Left lung (tissue), 10 donors: ENCODE measurements around the gene NOL11. TPM values are rescaled to one million over a fixed set of nuclear protein-coding genes. Genes with fewer than 3 reads are reported as not detected.
"Not testable (repeated sequence)": the region's sequence is repeated elsewhere in the genome, so short reads cannot be mapped to it uniquely, and the experiment has no call there.

Experiments
- ATAC-seq: fragments of 200-7000 bp; cut with Tn5 transposase; one replicate; pipeline ENCODE4 v1.9.1; 2020; ENCODE audit warnings: moderate library complexity
- DNase-seq, 4 donors: peaks; one replicate each; pipeline ENCODE4 v3.0.0-alpha.2; 2013 to 2020
- H3K27ac ChIP-seq, 2 donors: fragments of 200-600 bp; sonication (generic) in 1 of 2; one replicate each; pipeline versions ENCODE4 v1.5.0 to v1.8.0; 2020 to 2021
- H3K27me3 ChIP-seq, 2 donors: fragments of 200-600 bp; sonication (generic) in 1 of 2; one replicate each; pipeline versions ENCODE4 v1.5.0 to v1.8.0; 2020 to 2021
- H3K36me3 ChIP-seq, 2 donors: fragments of 200-600 bp; sonication (generic) in 1 of 2; one replicate each; pipeline versions ENCODE4 v1.5.0 to v1.8.0; 2020 to 2021
- H3K4me1 ChIP-seq, 2 donors: fragments of 200-600 bp; one replicate each; pipeline ENCODE4 v1.8.0; 2021
- H3K4me3 ChIP-seq, 2 donors: fragments of 200-600 bp; sonication (generic) in 1 of 2; one replicate each; pipeline versions ENCODE4 v1.5.0 to v1.8.0; 2020 to 2021; ENCODE audit warnings: mild to moderate bottlenecking in 1 of 2
- H3K9me3 ChIP-seq, 2 donors: fragments of 200-600 bp; sonication (generic) in 1 of 2; one replicate each; pipeline versions ENCODE4 v1.5.0 to v1.8.0; 2020 to 2021
- intact Hi-C, 2 donors: fragments of 100-400 bp; cut with DNase I; formaldehyde crosslinking; loops; one replicate each; pipeline versions ENCODE4 v1.11.2 to v1.14.2; 2022
- polyA plus RNA-seq, 6 donors: library from polyadenylated mRNA; unstranded; fragments of 120-200 nt; gene quantifications; one replicate each; pipeline ENCODE4 v1.2.1, GENCODE V29; 2013; ENCODE audit not compliant: insufficient read length in 6 of 6
- total RNA-seq, 2 donors: library from RNA; stranded (reverse); fragmentation: NEBNext Ultra II Directional; extraction: Animal tissue kit (Norgen Biotek cat#: 25700); gene quantifications; one replicate each; pipeline ENCODE4 v1.2.1, GENCODE V29; 2021
- TF ChIP-seq, protein P1 (sequence below), 2 donors: fragments of 200-600 bp; sonication (generic) in 1 of 2; IDR thresholded peaks; one replicate each; pipeline versions ENCODE4 v1.5.0 to v1.8.0; 2021; ENCODE audit warnings: antibody characterized with exemption in 2 of 2
- donor health status: DM: no; HTN: yes; CAD: no.
- donor health status: DM: no; HTN: no; CAD: no.

NOL11 gene
- total and polyA plus RNA-seq, 8 donors = 27.8 to 92.6 (median 81.9) TPM

DNA sequence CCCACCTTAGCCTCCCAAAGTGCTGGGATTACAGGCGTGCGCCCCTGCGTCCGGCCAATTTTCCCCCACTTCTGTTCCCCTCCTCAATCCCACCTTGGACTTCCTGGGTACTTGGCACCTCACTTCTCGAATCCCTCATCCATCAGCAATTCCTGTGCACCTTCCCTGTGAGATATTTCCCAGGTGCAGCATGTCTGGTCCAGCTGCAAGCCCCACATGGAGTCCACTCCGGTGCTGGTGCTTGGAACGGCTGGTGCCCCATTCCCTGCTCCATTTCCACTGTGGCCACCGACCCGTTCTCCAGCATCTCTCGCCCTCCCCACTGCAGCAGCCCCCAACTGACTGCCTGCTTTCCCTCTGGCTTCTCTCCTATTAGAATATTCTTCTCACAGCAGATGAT lies 35.3 kb downstream of the NOL11 start:
- Histone ChIP-seq H3K9me3 (no peaks in the 10 kb centered on the region), H3K27me3 (no peaks in the 10 kb centered on the region), H3K27ac (no peak overlapping the region), H3K36me3 (peaks cover 0 to 35% of the 10 kb centered on the region in 2 donors), H3K4me3 (no peak overlapping the region), H3K4me1 (no peaks in the 10 kb centered on the region)
- DNase-seq = no peak
- intact Hi-C loops = no loop called here
- TF ChIP-seq, protein P1, sequence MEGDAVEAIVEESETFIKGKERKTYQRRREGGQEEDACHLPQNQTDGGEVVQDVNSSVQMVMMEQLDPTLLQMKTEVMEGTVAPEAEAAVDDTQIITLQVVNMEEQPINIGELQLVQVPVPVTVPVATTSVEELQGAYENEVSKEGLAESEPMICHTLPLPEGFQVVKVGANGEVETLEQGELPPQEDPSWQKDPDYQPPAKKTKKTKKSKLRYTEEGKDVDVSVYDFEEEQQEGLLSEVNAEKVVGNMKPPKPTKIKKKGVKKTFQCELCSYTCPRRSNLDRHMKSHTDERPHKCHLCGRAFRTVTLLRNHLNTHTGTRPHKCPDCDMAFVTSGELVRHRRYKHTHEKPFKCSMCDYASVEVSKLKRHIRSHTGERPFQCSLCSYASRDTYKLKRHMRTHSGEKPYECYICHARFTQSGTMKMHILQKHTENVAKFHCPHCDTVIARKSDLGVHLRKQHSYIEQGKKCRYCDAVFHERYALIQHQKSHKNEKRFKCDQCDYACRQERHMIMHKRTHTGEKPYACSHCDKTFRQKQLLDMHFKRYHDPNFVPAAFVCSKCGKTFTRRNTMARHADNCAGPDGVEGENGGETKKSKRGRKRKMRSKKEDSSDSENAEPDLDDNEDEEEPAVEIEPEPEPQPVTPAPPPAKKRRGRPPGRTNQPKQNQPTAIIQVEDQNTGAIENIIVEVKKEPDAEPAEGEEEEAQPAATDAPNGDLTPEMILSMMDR (IDR thresholded peaks at IDR 0.05) = no peak
- ATAC-seq = no peak

DNA sequence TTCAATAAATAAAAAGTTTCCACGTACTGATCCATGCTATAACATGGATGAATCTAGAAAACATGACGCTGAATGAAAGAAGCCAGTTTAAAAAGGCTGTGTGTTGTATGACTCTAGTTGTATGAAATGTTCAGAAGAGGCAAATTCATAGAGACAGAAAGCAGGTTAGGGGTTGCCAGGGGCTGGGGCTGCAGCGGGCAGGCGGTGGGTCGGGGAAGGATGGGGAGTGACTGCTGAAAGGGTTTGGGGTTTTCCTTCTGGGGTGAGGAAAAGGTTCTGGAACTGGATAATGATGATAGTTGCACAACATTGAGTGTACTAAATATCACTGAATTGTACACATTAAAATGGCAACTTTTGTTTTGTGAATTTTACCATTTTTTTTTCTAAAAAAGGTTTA lies 36.3 kb downstream of the NOL11 start:
- no peak for ATAC-seq
- no peak overlapping the region for H3K27ac ChIP-seq
- DNase-seq = no peak
- TF ChIP-seq, protein P1 (IDR thresholded peaks at IDR 0.05) = no peak
- intact Hi-C loops = no loop called here
- peaks cover 0 to 26% of the 10 kb centered on the region in 2 donors for H3K36me3 ChIP-seq
- no peaks in the 10 kb centered on the region for H3K27me3 ChIP-seq
- H3K9me3 ChIP-seq = no peaks in the 10 kb centered on the region
- H3K4me1 ChIP-seq = no peaks in the 10 kb centered on the region
- no peak overlapping the region for H3K4me3 ChIP-seq

GRCh38 chr17:67754686-67755085 lies 37.0 kb downstream of the NOL11 start:
- peaks cover 0 to 19% of the 10 kb centered on the region in 2 donors for H3K36me3 ChIP-seq
- H3K27ac ChIP-seq, H3K4me3 ChIP-seq, H3K27me3 ChIP-seq, H3K9me3 ChIP-seq, H3K4me1 ChIP-seq, ATAC-seq, intact Hi-C loops, DNase-seq: not testable (repeated sequence)

GRCh38 chr17:67756766-67757165 lies 39.0 kb downstream of the NOL11 start:
- ATAC-seq, H3K27ac ChIP-seq, DNase-seq, H3K4me1 ChIP-seq, H3K4me3 ChIP-seq, intact Hi-C loops, H3K27me3 ChIP-seq, H3K36me3 ChIP-seq, H3K9me3 ChIP-seq: not testable (repeated sequence)

DNA sequence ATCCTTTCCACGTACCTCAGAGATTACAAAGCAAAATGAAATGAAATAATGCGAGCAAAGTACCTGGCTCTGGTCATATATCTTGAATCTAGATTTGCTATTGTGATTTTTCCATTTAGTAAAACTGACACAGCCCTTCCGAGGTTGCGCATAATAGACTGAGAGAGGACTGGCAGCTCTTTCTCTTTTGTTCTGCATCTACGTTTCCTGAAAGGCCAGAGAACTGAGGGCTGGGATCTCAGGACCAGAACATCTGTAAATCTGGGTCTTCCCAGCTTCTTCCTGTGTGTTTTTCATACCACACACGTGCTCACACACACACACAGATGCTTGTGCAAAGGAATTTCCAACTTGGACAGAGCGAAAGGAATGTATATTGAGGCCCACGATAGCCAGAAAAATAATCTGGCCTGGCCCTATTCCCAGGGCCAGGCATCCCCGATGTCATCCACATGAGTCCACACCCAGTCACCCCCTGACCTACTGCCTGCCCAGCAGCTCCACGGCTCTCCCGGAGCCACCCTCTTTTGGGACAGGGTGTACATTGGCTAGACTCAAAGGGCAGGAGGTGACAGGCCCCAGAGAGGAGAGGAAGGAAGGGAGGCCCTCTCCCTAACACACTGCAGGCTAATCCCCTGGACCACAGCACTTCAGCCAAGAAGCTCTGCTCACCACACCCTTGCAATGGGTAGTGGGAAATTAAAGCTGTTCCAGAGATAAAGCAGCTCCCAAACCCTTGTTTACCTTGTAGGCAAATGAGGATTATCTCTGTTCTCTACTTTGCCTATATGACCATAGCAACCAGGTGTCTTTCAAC lies 41.8 kb downstream of the NOL11 start:
- no peaks in the 10 kb centered on the region for H3K4me1 ChIP-seq
- TF ChIP-seq, protein P1 (IDR thresholded peaks at IDR 0.05) = no peak
- H3K9me3 ChIP-seq = no peaks in the 10 kb centered on the region
- intact Hi-C loops = no loop called here
- H3K27me3 ChIP-seq = no peaks in the 10 kb centered on the region
- H3K4me3 ChIP-seq = no peak overlapping the region
- ATAC-seq (peak; percentile 36), DNase-seq (no peak)
- no peak overlapping the region for H3K27ac ChIP-seq
- no peaks in the 10 kb centered on the region for H3K36me3 ChIP-seq

DNA sequence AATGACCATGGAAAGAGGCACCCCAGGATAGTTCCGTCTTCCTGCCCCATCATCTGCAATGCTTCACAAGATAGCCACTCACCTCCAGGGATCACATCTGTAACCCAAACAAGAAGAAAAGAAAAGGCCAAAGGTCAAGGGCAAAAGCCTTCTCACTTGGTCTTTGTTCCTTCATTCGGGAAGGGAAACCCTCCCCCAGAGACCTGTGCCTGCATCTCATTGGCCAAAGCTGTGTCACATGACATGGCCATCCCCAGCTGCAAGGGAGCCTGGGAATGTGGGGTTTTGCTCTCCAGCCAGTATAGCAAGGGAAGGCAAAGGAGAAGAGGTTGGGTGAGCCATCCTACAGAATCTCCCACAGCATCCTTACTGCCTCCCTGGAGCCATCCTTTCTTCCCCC lies 47.9 kb downstream of the NOL11 start:
- Histone ChIP-seq H3K27me3 (no peaks in the 10 kb centered on the region), H3K4me1 (no peaks in the 10 kb centered on the region), H3K4me3 (no peak overlapping the region), H3K9me3 (no peaks in the 10 kb centered on the region), H3K36me3 (no peaks in the 10 kb centered on the region), H3K27ac (no peak overlapping the region)
- DNase-seq (no peak), ATAC-seq (no peak)
- intact Hi-C loops = no loop called here
- TF ChIP-seq, protein P1 (IDR thresholded peaks at IDR 0.05) = no peak
